AG09309 (cell line): ENCODE results near the gene CABLES1.

ENCODE experiments used
- DNase-seq: peaks from one replicate; pipeline ENCODE4 v3.0.0-alpha.2; 2010; ENCODE audit warnings: low read depth
- H3K4me3 ChIP-seq: 2 replicates; pipeline ENCODE4 v1.5.1; 2011; ENCODE audit warnings: mild to moderate bottlenecking, low read depth, low read length, moderate library complexity; ENCODE audit not compliant: control insufficient read depth
- CTCF ChIP-seq: IDR thresholded peaks from 2 replicates; pipeline ENCODE4 v1.5.1; 2011; ENCODE audit warnings: mild to moderate bottlenecking, low read depth, low read length, inconsistent platforms; ENCODE audit not compliant: insufficient read depth, control insufficient read depth; ENCODE audit errors: missing control alignments

CABLES1 gene

GRCh38 chr18:23127090-23127489, 8.2 kb upstream of the CABLES1 start:
- no peak for TF ChIP-seq CTCF

DNA sequence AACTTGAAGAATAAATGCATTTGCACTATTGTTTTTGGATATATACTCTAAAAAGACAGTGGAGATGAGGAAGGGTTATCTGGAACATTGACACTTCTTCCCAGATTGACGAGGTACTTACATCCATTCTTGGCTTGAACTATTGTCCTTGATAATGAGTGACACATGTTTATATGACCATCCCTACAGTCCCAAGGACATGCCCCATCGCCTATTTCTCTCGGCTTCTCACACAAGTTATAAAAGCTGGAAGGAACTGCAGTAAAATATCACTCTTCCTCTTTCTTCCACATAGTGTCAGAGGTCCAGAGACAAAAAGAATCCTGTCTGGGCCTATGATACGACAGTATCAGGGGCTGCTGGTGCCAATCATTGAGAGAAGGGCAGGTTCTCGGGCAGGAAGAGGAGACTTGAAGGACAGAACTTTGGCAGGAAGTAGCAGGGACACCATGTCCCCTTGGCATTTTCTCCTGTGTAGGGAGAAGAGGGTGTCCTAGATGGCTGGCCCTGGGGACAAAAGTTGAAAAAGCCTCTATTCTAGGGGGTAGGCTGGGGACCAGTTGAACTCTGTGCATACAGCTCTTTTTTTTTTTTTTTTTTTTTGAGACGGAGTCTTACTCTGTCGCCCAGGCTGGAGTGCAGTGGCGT, 5.8 kb upstream of the CABLES1 start:
- no peak overlapping the region for H3K4me3 ChIP-seq
- no peak for TF ChIP-seq CTCF
- DNase-seq: no peak

More at GRCh38 chr18:23127090-23127489, 8.2 kb upstream of the CABLES1 start:
- DNase-seq: no peak
- H3K4me3 ChIP-seq: no peak overlapping the region

GRCh38 chr18:23131693-23132319, 3.5 kb upstream of the CABLES1 start:
- DNase-seq: peak; percentile 59
- TF ChIP-seq CTCF: peak; percentile 72
- H3K4me3 ChIP-seq: no peak overlapping the region

DNA sequence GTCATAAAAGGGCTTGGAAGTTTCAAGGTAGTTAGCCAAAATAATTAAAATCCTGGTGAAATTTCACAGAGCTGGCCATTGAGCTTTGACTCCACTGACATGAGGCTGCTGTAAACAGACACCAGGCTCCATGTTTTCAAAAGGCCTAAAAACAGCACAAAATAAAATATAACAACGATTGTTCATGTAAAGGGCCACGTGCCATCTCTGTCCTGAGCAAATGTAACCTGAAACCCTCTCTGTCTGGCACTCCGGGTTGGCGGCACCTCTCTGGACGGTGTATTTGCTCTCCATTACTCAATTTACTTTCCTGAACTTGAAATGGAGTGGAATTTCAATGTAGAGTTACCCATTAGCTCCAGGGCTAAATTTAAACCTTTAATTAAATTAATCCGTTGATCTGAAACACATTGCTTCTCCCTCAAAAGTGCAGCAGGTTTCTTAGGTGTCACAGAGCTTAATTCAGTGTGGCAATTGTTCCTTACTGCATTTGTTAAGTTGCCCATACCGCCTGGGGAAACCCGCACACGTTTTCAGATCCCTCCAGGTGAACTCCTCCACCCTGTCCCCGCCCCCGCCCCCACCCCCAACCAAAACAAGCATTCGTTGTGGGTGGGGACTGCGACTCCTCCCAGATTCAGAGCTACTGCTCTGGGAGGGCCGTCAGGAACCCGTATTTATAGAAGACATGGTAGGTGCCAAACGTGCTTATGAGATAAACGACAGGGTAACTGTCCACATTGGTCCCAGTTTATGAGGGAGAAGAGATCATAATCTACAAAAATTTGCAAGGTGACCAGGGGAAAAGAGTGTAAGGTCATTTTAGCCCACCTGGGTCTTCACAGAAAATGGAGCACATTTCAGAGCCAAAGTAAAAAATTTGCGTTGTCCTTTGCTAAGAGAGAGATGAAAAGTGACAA, 1.2 kb upstream of the CABLES1 start:
- no peak for TF ChIP-seq CTCF
- no peak for DNase-seq
- no peak overlapping the region for H3K4me3 ChIP-seq

DNA sequence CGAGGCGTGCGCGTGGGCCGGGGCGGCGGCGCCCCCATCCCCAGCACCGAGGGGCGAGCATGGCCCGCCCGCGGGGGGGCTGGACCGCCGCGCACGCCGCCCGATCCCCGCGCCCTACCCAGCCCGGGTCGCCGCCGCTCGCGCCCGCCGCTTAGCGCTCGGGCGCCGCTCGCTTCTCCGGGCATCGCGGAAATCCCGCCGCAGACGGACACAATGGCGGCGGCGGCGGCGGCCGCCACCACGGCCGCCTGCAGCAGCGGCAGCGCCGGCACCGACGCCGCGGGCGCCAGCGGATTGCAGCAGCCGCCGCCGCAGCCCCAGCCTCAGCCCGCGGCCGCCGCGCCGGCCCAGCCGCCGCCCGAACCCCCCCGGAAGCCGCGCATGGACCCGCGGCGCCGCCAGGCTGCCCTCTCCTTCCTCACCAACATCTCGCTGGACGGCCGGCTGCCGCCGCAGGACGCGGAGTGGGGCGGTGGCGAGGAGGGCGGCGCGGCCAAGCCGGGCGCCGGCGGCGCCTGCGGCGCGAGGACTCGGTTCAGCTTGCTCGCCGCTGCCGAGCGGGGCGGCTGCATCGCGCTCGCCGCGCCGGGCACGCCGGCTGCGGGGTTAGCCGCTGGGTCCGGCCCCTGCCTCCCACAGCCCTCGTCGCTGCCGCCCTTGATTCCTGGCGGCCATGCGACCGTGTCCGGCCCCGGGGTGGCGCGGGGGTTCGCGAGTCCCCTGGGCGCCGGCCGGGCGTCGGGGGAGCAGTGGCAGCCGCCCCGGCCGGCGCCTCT, 453 bp downstream of the CABLES1 start:
- H3K4me3 ChIP-seq: peak overlapping the region; percentile 55
- no peak for TF ChIP-seq CTCF
- no peak for DNase-seq
